H1 (cell line): ENCODE data around the gene CXCR1. TPM values are rescaled to one million over a fixed set of nuclear protein-coding genes. Genes with fewer than 3 reads are reported as not detected.

Experiments
- CTCF ChIA-PET: fragments of 300-600 bp; sonication (Branson Sonifier 250); formaldehyde crosslinking; loops from one replicate; lab custom pipeline; 2021; ENCODE audit not compliant: partially characterized antibody; lab: Charles Lee
- POLR2A ChIA-PET: fragments of 300-600 bp; sonication (Branson Sonifier 250); formaldehyde crosslinking; loops from one replicate; lab custom pipeline; 2021; ENCODE audit warnings: inconsistent platforms; ENCODE audit not compliant: partially characterized antibody; lab: Charles Lee
- DNase-seq, 2 experiments: peaks; one replicate each; pipeline versions ENCODE4 v3.0.0 to v3.0.0-alpha.2; 2010 to 2022; ENCODE audit warnings: low spot score in 2 of 2, low read depth in 1 of 2, mixed read lengths in 1 of 2
- FAIRE-seq: peaks from 2 replicates; lab custom pipeline; 2011; peaks lifted over from hg19 to GRCh38; lab: Jason Lieb, UNC
- H2AFZ ChIP-seq: 2 replicates; pipeline ENCODE4 v1.8.1; 2012; ENCODE audit warnings: low read length, inconsistent platforms
- H2AK5ac ChIP-seq: 2 replicates; pipeline ENCODE4 v1.6.1; 2013; ENCODE audit warnings: low read depth, low read length
- H2BK120ac ChIP-seq: replicated peaks from 2 replicates; pipeline ENCODE3; 2013; ENCODE audit warnings: low read depth, low read length, inconsistent platforms
- H2BK12ac ChIP-seq: 2 replicates; pipeline ENCODE4 v1.6.1; 2013; ENCODE audit warnings: low read depth, low read length
- H2BK15ac ChIP-seq: 2 replicates; pipeline ENCODE4 v1.6.1; 2013; ENCODE audit warnings: low read length
- H2BK20ac ChIP-seq: 2 replicates; pipeline ENCODE4 v1.6.1; 2013; ENCODE audit warnings: low read length
- H2BK5ac ChIP-seq: 2 replicates; pipeline ENCODE4 v1.6.1; 2013; ENCODE audit warnings: low read depth, low read length
- H3K14ac ChIP-seq: 2 replicates; pipeline ENCODE4 v1.6.1; 2013; ENCODE audit warnings: inconsistent platforms; ENCODE audit not compliant: insufficient read length
- H3K18ac ChIP-seq: 2 replicates; pipeline ENCODE4 v1.6.1; 2013; ENCODE audit warnings: low read length; ENCODE audit errors: extremely low read depth
- H3K23ac ChIP-seq: 2 replicates; pipeline ENCODE4 v1.6.1; 2013; ENCODE audit warnings: inconsistent platforms; ENCODE audit not compliant: insufficient read length
- H3K23me2 ChIP-seq: 2 replicates; pipeline ENCODE4 v1.6.1; 2013; ENCODE audit warnings: low read depth, low read length
- H3K27ac ChIP-seq: 2 replicates; pipeline ENCODE4 v1.6.1; 2011; ENCODE audit warnings: low read depth, low read length, inconsistent platforms
- H3K27me3 ChIP-seq, 4 experiments: replicated peaks in 1 of 4; 1 replicate in 1 of 4; 2 replicates in 3 of 4; pipeline versions ENCODE4 v1.6.1 to v1.8.1; 2011 to 2013; ENCODE audit warnings: low read length in 3 of 4, mild to moderate bottlenecking in 3 of 4, inconsistent platforms in 2 of 4, mixed read lengths in 2 of 4, moderate library complexity in 1 of 4; ENCODE audit not compliant: control insufficient read depth in 3 of 4, insufficient read depth in 3 of 4; ENCODE audit errors: extremely low read depth in 1 of 4
- H3K36me3 ChIP-seq, 4 experiments: 2 replicates each; pipeline versions ENCODE4 v1.6.1 to v1.8.1; 2011 to 2013; ENCODE audit warnings: mild to moderate bottlenecking in 4 of 4, low read length in 3 of 4, moderate library complexity in 2 of 4, control low read depth in 1 of 4, inconsistent platforms in 1 of 4; ENCODE audit not compliant: insufficient read depth in 4 of 4, control insufficient read depth in 2 of 4
- H3K4ac ChIP-seq: replicated peaks from 2 replicates; pipeline ENCODE3; 2013; ENCODE audit warnings: low read length, low read depth, mixed read lengths, inconsistent platforms; ENCODE audit not compliant: insufficient read length
- H3K4me1 ChIP-seq, 4 experiments: replicated peaks in 1 of 4; 1 replicate in 1 of 4; 2 replicates in 3 of 4; pipeline versions ENCODE4 v1.6.1 to v1.8.1; 2011 to 2013; ENCODE audit warnings: low read length in 3 of 4, inconsistent platforms in 2 of 4, mixed read lengths in 1 of 4; ENCODE audit not compliant: insufficient read depth in 4 of 4, control insufficient read depth in 3 of 4
- H3K4me2 ChIP-seq, 2 experiments: 2 replicates each; pipeline versions ENCODE4 v1.6.1 to v1.8.1; 2011 to 2013; ENCODE audit warnings: low read depth in 2 of 2, low read length in 2 of 2, control low read depth in 1 of 2, inconsistent platforms in 1 of 2, mild to moderate bottlenecking in 1 of 2; ENCODE audit not compliant: insufficient read depth in 1 of 2
- H3K4me3 ChIP-seq, 4 experiments: fragments of 200-600, 300-600 bp in 1 of 4; sonication (generic), shearing (Covaris generic), sonication (Bioruptor Twin) in 1 of 4; 2 replicates each; pipeline versions ENCODE4 v1.5.1 to v1.8.1; 2011 to 2016; ENCODE audit warnings: low read length in 4 of 4, low read depth in 3 of 4, control low read depth in 2 of 4, inconsistent platforms in 2 of 4, mild to moderate bottlenecking in 2 of 4, mixed read lengths in 1 of 4, moderate library complexity in 1 of 4; ENCODE audit not compliant: insufficient read depth in 2 of 4; ENCODE audit errors: extremely low read depth in 1 of 4
- H3K56ac ChIP-seq: replicated peaks from 2 replicates; pipeline ENCODE3; 2013; ENCODE audit warnings: low read depth, mild to moderate bottlenecking, mixed read lengths, low read length, inconsistent platforms; ENCODE audit not compliant: insufficient read length
- H3K79me1 ChIP-seq: 2 replicates; pipeline ENCODE4 v1.6.1; 2013; ENCODE audit warnings: low read depth, low read length, control low read depth
- H3K79me2 ChIP-seq, 2 experiments: 2 replicates each; pipeline versions ENCODE4 v1.6.1 to v1.8.1; 2012 to 2013; ENCODE audit warnings: low read length in 2 of 2, mild to moderate bottlenecking in 2 of 2, inconsistent platforms in 1 of 2; ENCODE audit not compliant: insufficient read depth in 2 of 2, control insufficient read depth in 1 of 2
- H3K9ac ChIP-seq, 4 experiments: replicated peaks in 1 of 4; 1 replicate in 1 of 4; 2 replicates in 3 of 4; pipeline versions ENCODE4 v1.6.1 to v1.8.1; 2011 to 2013; ENCODE audit warnings: low read depth in 3 of 4, low read length in 3 of 4, control low read depth in 2 of 4, mild to moderate bottlenecking in 2 of 4, moderate library complexity in 2 of 4, inconsistent platforms in 1 of 4; ENCODE audit errors: extremely low read depth in 1 of 4
- H3K9me3 ChIP-seq, 2 experiments: 2 replicates each; pipeline versions ENCODE4 v1.6.1 to v1.8.1; 2012 to 2013; ENCODE audit warnings: mild to moderate bottlenecking in 2 of 2, moderate library complexity in 2 of 2, control low read depth in 1 of 2, inconsistent platforms in 1 of 2, low read depth in 1 of 2, low read length in 1 of 2, mixed read lengths in 1 of 2; ENCODE audit not compliant: insufficient read depth in 2 of 2
- H4K20me1 ChIP-seq, 2 experiments: replicated peaks in 1 of 2; 2 replicates each; pipeline versions ENCODE3 to v1.8.1; 2011 to 2013; ENCODE audit warnings: inconsistent platforms in 2 of 2, low read length in 2 of 2, mild to moderate bottlenecking in 1 of 2; ENCODE audit not compliant: insufficient read depth in 2 of 2, control insufficient read depth in 1 of 2
- H4K5ac ChIP-seq: 2 replicates; pipeline ENCODE4 v1.6.1; 2013; ENCODE audit warnings: low read length, low read depth, mixed read lengths, inconsistent platforms; ENCODE audit not compliant: insufficient read length
- H4K8ac ChIP-seq: 2 replicates; pipeline ENCODE4 v1.8.0; 2013; ENCODE audit warnings: mild to moderate bottlenecking, moderate library complexity, low read length, inconsistent platforms; ENCODE audit not compliant: insufficient read depth; ENCODE audit errors: extremely low read depth
- H4K91ac ChIP-seq: replicated peaks from 2 replicates; pipeline ENCODE3; 2013; ENCODE audit warnings: low read length, mixed read lengths, inconsistent platforms; ENCODE audit not compliant: insufficient read length
- ASH2L ChIP-seq: fragments of 200-600, 300-600 bp; sonication (generic); IDR thresholded peaks from one replicate; pipeline ENCODE4 v1.7.1; 2017; ENCODE audit warnings: low read length
- CBX5 ChIP-seq: fragments of 300-800, 300-1000 bp; sonication (generic); IDR thresholded peaks from 2 replicates; pipeline ENCODE4 v1.7.1; 2016; ENCODE audit warnings: antibody characterized with exemption, low read length, low read depth
- HDAC2 ChIP-seq, 2 experiments: fragments of 300-600 bp in 1 of 2; sonication (generic) in 1 of 2; IDR thresholded peaks; 2 replicates each; pipeline ENCODE4 v1.6.1; 2011 to 2012; ENCODE audit warnings: low read depth in 2 of 2, low read length in 2 of 2, mild to moderate bottlenecking in 2 of 2, moderate library complexity in 2 of 2, borderline replicate concordance in 1 of 2, inconsistent platforms in 1 of 2
- JUN ChIP-seq: IDR thresholded peaks from 2 replicates; pipeline ENCODE4 v1.6.1; 2011; ENCODE audit warnings: low read depth, mild to moderate bottlenecking, improper control_type of control experiment, low read length
- JUND ChIP-seq: IDR thresholded peaks from 2 replicates; pipeline ENCODE4 v1.6.1; 2011; ENCODE audit warnings: mild to moderate bottlenecking, improper control_type of control experiment, low read length
- MAFK ChIP-seq: IDR thresholded peaks from 2 replicates; pipeline ENCODE4 v1.6.1; 2012; ENCODE audit warnings: low read depth, mild to moderate bottlenecking, improper control_type of control experiment, low read length
- PHF8 ChIP-seq: fragments of 200-600 bp; sonication (generic); conservative IDR thresholded peaks from 2 replicates; pipeline ENCODE4 v1.7.1; 2012; ENCODE audit warnings: low read depth, mild to moderate bottlenecking, inconsistent platforms, low read length, moderate library complexity
- POLR2AphosphoS5 ChIP-seq: IDR thresholded peaks from 2 replicates; pipeline ENCODE4 v1.6.1; 2011; ENCODE audit warnings: low read depth, low read length
- RXRA ChIP-seq: IDR thresholded peaks from 2 replicates; pipeline ENCODE4 v1.6.1; 2011; ENCODE audit warnings: low read depth, mild to moderate bottlenecking, low read length, moderate library complexity; ENCODE audit not compliant: insufficient read depth
- TCF12 ChIP-seq: IDR thresholded peaks from 2 replicates; pipeline ENCODE4 v1.6.1; 2011; ENCODE audit warnings: low read depth, mild to moderate bottlenecking, low read length
- TEAD4 ChIP-seq: IDR thresholded peaks from 2 replicates; pipeline ENCODE4 v1.6.1; 2012; ENCODE audit warnings: low read depth, low read length, inconsistent platforms, mixed read lengths
- whole genome bisulfite sequencing, 2 experiments: shearing (Covaris generic) in 1 of 2; methylation state at CpG; one replicate each; pipeline versions ENCODE4 v1.1.6 to v1.1.7; 2013 to 2015; ENCODE audit warnings: low lambda C conversion rate in 2 of 2, mixed read lengths in 2 of 2, inconsistent platforms in 1 of 2, low coverage in 1 of 2, missing lambda C conversion rate in 1 of 2; ENCODE audit not compliant: insufficient replicate concordance in 2 of 2, insufficient coverage in 1 of 2, insufficient read length in 1 of 2; ENCODE audit errors: extremely low coverage in 1 of 2, missing lambda C conversion rate in 1 of 2; 5-methylcytosine and 5-hydroxymethylcytosine counted together
- polyA plus RNA-seq, 7 experiments: library from polyadenylated mRNA; depleted of rRNA in 3 of 7; stranded (reverse) in 5 of 7; unstranded in 2 of 7; fragments of >200 nt in 5 of 7; fragments of 200-250 nt in 2 of 7; gene quantifications; 1 replicate in 5 of 7; 2 replicates in 1 of 7; 4 replicates in 1 of 7; pipeline versions ENCODE4 v1.2.1 to v1.2.3, GENCODE V29; 2011 to 2013; ENCODE audit warnings: missing spikeins in 2 of 7, mixed read lengths in 2 of 7
- total RNA-seq: library from RNA; stranded (reverse); fragmentation: NEBNext Ultra II Directional; extraction: Animal tissue kit (Norgen Biotek cat#: 25700); gene quantifications from 2 replicates; pipeline ENCODE4 v1.2.1, GENCODE V29; 2021
- TF ChIP-seq, protein P1 (sequence below): IDR thresholded peaks from 2 replicates; pipeline ENCODE4 v1.6.1; 2012; ENCODE audit warnings: inconsistent platforms
- TF ChIP-seq, protein P2 (sequence below): IDR thresholded peaks from 2 replicates; pipeline ENCODE4 v1.6.1; 2012; ENCODE audit warnings: low read length, inconsistent platforms

CXCR1 gene
- total and polyA plus RNA-seq, 2 of the 8 experiments (the other 6 are each of a cell fraction or from before 2014, with no cell fraction given), result not detected

DNA sequence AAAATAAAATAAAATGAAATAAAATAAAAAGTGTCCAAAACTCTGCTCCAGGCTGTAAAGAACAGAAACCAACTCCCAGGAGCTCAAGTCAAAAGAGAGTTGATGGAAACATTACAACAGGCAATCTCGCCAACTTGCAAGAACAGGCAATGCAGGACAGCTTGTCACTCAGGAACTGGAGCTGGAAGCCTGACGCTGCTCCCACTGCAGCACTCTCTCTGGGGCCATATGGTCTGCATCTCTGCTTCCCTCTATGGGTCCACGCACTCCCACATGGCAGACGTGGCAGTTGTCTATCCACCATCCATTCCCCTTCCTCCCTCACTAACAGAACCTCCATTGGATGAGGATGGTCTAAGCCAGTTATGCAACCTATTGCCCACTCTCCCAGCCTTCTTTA, 26.9 kb upstream of the CXCR1 start:
- no peaks in the 10 kb centered on the region for H3K36me3 ChIP-seq
- H4K5ac ChIP-seq, result no peak overlapping the region
- no peak overlapping the region for H3K14ac ChIP-seq
- no peaks in the 10 kb centered on the region for H3K79me1 ChIP-seq
- H3K23me2 ChIP-seq, result peaks cover 2% of the 10 kb centered on the region; the same call in 1 of the 2 replicates
- no peaks in the 10 kb centered on the region for H4K20me1 ChIP-seq
- no peak overlapping the region for H2BK12ac ChIP-seq
- H3K23ac ChIP-seq, result no peak overlapping the region
- no peak overlapping the region for H2BK20ac ChIP-seq
- FAIRE-seq (no peak), DNase-seq (no peak)
- H4K91ac ChIP-seq, result no peak overlapping the region
- H3K79me2 ChIP-seq, result no peaks in the 10 kb centered on the region
- no peak overlapping the region for H3K18ac ChIP-seq
- H3K4ac ChIP-seq, result no peak overlapping the region
- H3K4me2 ChIP-seq, result no peak overlapping the region
- 80% methylated on average over 4 of the region's 4 CpGs; no CpG with 5 or more reads in 1 of the 2 experiments for WGBS, 2 experiments
- no peak overlapping the region for H3K56ac ChIP-seq
- H3K27me3 ChIP-seq, result no peaks in the 10 kb centered on the region
- no peak overlapping the region for H2BK120ac ChIP-seq
- H2AK5ac ChIP-seq, result no peak overlapping the region
- H3K4me1 ChIP-seq, result peaks cover 0 to 8% (median 1%) of the 10 kb centered on the region in 4 experiments; a peak in 2 of 7 replicates
- no peak overlapping the region for H2BK15ac ChIP-seq
- H3K9me3 ChIP-seq, result no peaks in the 10 kb centered on the region
- no peak overlapping the region for H3K9ac ChIP-seq
- ChIA-PET CTCF (no interaction called here), POLR2A (no interaction called here)
- no peak overlapping the region for H3K4me3 ChIP-seq
- no peak overlapping the region for H3K27ac ChIP-seq
- no peak overlapping the region for H2AFZ ChIP-seq
- no peak overlapping the region for H2BK5ac ChIP-seq
- H4K8ac ChIP-seq, result no peak overlapping the region
- TF ChIP-seq JUND (no peak), MAFK (no peak), TCF12 (no peak), RXRA (no peak), TEAD4 (no peak), POLR2AphosphoS5 (no peak), CBX5 (no peak), HDAC2 (IDR thresholded peaks at IDR 0.05; ENCODE audit: borderline replicate concordance in 1 of 2, low read depth in 2 of 2, low read length in 2 of 2) (no peak), JUN (no peak), ASH2L (no peak), PHF8 (no peak)
- TF ChIP-seq, protein P1, sequence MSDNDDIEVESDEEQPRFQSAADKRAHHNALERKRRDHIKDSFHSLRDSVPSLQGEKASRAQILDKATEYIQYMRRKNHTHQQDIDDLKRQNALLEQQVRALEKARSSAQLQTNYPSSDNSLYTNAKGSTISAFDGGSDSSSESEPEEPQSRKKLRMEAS, result no peak
- TF ChIP-seq, protein P2, sequence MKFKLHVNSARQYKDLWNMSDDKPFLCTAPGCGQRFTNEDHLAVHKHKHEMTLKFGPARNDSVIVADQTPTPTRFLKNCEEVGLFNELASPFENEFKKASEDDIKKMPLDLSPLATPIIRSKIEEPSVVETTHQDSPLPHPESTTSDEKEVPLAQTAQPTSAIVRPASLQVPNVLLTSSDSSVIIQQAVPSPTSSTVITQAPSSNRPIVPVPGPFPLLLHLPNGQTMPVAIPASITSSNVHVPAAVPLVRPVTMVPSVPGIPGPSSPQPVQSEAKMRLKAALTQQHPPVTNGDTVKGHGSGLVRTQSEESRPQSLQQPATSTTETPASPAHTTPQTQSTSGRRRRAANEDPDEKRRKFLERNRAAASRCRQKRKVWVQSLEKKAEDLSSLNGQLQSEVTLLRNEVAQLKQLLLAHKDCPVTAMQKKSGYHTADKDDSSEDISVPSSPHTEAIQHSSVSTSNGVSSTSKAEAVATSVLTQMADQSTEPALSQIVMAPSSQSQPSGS, result no peak
